Activated naive CD8-positive, alpha-beta T cell treated with anti-CD3 and anti-CD28 coated beads, Interleukin-2, amount 10 ng/mL, durations not matched to agents 7 days and 5 days (primary cell): Measurements from ENCODE around the gene PGR. TPM values are rescaled to one million over a fixed set of nuclear protein-coding genes. Genes with fewer than 3 reads are reported as not detected.

ENCODE experiments used
- ATAC-seq: fragments of 150-1000 bp; cut with Tn5 transposase; one replicate; pipeline ENCODE4 v1.10.0; 2021; ENCODE audit warnings: low read depth, moderate library complexity
- POLR2A ChIA-PET: fragments of 350-600 bp; sonication (Branson Sonifier 250); formaldehyde crosslinking; loops from one replicate; lab custom pipeline; 2021; ENCODE audit warnings: antibody characterized with exemption; lab: Charles Lee
- DNase-seq: peaks from one replicate; pipeline ENCODE4 v3.0.0; 2021
- H3K27ac Mint-ChIP-seq: one replicate; pipeline ENCODE4 v1.8.0; 2022; ENCODE audit warnings: mild to moderate bottlenecking, mixed read lengths
- H3K27me3 Mint-ChIP-seq: one replicate; pipeline ENCODE4 v1.8.0; 2022; ENCODE audit warnings: mild to moderate bottlenecking, moderate library complexity, mixed read lengths
- H3K36me3 Mint-ChIP-seq: one replicate; pipeline ENCODE4 v1.8.0; 2021; ENCODE audit warnings: mild to moderate bottlenecking, mixed read lengths
- H3K4me1 Mint-ChIP-seq: one replicate; pipeline ENCODE4 v1.8.0; 2021; ENCODE audit warnings: mixed read lengths
- H3K4me3 Mint-ChIP-seq: one replicate; pipeline ENCODE4 v1.8.0; 2022; ENCODE audit warnings: mild to moderate bottlenecking, moderate library complexity, mixed read lengths
- H3K9me3 Mint-ChIP-seq: one replicate; pipeline ENCODE4 v1.8.0; 2021; ENCODE audit warnings: mixed read lengths
- total RNA-seq, 2 experiments: library from RNA; stranded (reverse); gene quantifications; one replicate each; pipeline ENCODE4 v1.2.3, GENCODE V29; 2021

PGR gene
- total RNA-seq, 2 experiments from 2014 or later: not detected

DNA sequence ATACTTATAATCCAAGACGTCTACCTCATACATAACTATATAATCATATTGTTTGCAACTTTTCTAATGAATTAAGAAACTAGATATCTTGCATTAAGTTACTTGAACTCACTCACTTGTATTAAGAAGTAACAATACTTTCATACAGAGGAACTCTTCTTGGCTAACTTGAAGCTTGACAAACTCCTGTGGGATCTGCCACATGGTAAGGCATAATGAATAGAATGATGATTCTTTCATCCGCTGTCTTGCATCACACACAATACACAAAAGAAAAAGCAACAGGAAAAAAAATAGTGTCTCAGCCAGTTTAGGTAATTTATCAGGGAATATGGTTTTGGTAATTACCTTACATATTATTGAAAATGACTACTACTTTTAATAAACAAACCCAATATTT lies 79.8 kb downstream of the PGR start:
- Mint-ChIP-seq H3K27ac (no peak overlapping the region), H3K4me1 (no peaks in the 10 kb centered on the region), H3K27me3 (no peaks in the 10 kb centered on the region), H3K36me3 (no peaks in the 10 kb centered on the region), H3K4me3 (no peak overlapping the region), H3K9me3 (peaks cover 3% of the 10 kb centered on the region)
- POLR2A ChIA-PET: no interaction called here
- DNase-seq: no peak
- no peak for ATAC-seq

DNA sequence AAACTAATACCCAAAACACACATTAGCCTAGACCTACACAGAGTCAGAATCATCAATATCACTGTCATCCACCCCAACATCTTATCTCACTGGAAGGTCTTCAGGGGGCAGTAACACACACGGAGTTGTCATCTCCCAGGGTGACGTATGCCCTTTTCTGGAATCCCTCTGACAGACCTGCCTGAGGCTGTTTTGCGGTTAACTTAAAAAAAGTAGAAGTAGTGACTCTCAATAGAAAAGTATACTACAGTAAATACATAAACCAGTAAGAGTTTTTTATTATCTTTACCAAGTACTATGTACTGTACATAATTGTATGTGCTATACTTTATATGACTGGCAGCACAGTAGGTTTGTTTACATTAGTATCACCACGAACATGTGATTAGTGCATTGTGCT lies 80.5 kb downstream of the PGR start:
- H3K36me3 Mint-ChIP-seq: no peaks in the 10 kb centered on the region
- no peak for ATAC-seq

DNA sequence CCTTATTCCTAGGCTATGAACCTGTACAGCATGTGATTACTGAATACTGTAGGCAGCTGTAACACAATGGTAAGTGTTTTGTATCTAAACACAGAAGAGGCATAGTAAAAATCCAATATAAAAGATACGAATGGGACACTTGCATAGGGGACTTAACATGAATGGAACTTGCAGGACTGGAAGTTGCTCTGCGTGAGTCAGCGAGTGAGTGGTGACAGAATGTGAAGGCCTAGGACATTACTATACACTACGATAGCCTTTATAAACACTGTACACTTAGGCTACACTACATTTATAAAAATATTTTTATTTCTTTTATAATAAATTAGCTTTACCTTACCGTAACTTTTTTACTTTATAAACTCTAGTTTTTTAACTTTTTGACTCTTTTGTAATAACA lies 81.1 kb downstream of the PGR start:
- H3K27me3 Mint-ChIP-seq: no peaks in the 10 kb centered on the region
- POLR2A ChIA-PET: no interaction called here
- H3K36me3 Mint-ChIP-seq: no peaks in the 10 kb centered on the region
- no peaks in the 10 kb centered on the region for H3K4me1 Mint-ChIP-seq
- peaks cover 3% of the 10 kb centered on the region for H3K9me3 Mint-ChIP-seq
- ATAC-seq (no peak), DNase-seq (no peak)
- no peak overlapping the region for H3K27ac Mint-ChIP-seq
- no peak overlapping the region for H3K4me3 Mint-ChIP-seq

More for the DNA sequence above, 80.5 kb downstream of the PGR start:
- H3K27me3 Mint-ChIP-seq: no peaks in the 10 kb centered on the region
- no peaks in the 10 kb centered on the region for H3K4me1 Mint-ChIP-seq
- POLR2A ChIA-PET: no interaction called here
- peaks cover 3% of the 10 kb centered on the region for H3K9me3 Mint-ChIP-seq
- no peak overlapping the region for H3K4me3 Mint-ChIP-seq
- no peak for DNase-seq
- H3K27ac Mint-ChIP-seq: no peak overlapping the region

DNA sequence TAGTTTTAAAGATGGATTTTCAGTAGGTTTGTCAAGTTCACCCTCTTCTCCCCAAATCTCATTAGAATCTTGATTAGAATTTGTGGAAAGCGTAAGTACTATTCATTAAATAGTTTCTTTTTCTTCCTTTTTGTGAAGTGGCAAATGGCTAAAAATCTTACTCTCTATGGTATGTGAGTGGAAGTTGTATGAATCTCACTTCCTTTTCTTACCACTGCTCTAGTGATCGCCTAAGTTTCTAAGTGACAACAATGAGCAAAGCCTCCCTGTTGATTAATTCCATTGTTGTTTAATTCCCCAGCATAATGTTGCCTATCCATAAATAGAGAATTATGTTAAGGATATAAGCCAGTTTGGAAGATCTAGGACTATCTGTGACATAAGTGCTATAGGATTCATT lies 82.7 kb downstream of the PGR start:
- Mint-ChIP-seq H3K36me3 (no peaks in the 10 kb centered on the region), H3K4me3 (no peak overlapping the region), H3K9me3 (peaks cover 3% of the 10 kb centered on the region), H3K4me1 (no peaks in the 10 kb centered on the region), H3K27me3 (no peaks in the 10 kb centered on the region), H3K27ac (no peak overlapping the region)
- POLR2A ChIA-PET: no interaction called here
- DNase-seq (no peak), ATAC-seq (no peak)

DNA sequence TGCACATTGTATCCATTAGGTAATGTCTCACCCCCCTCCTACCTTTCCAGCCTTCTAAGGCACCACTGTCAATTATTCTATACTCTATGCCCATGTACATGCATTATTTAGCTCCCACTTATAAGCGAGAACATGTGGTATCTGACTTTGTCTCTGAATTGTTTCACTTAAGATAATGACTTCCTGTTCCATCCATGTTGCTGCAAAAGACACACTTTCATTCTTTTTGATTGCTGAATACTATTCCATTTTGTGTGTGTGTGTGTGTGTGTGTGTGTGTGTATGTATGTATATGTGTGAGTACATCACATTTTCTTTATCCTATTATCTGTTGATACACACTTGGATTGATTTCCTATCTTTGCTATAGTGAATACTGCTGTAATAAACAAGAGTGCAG lies 84.2 kb downstream of the PGR start:
- Mint-ChIP-seq H3K4me3 (no peak overlapping the region), H3K4me1 (no peaks in the 10 kb centered on the region), H3K27me3 (no peaks in the 10 kb centered on the region), H3K9me3 (peaks cover 3% of the 10 kb centered on the region), H3K36me3 (no peaks in the 10 kb centered on the region), H3K27ac (no peak overlapping the region)
- DNase-seq: no peak
- POLR2A ChIA-PET: no interaction called here
- ATAC-seq: no peak

DNA sequence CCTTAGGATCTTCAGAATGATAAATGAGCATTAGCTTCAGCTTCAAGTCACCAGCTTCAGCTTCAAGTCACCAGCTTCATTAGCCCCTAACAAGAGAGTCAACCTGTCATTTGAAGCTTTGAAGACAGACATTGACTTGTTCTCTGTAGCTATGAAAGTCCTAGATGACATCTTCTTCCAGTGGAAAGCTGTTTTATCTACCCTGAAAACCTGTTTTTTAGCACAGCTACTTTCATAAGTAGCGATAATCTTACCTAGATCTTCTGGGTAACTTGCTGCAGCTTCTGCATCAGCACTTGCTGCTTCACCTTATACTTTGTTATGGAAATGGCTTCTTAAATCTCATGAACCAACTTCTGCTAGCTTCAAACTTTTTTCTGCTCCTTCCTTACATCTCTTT lies 85.7 kb downstream of the PGR start:
- Mint-ChIP-seq H3K4me1 (no peaks in the 10 kb centered on the region), H3K4me3 (no peak overlapping the region), H3K9me3 (peaks cover 3% of the 10 kb centered on the region), H3K27ac (no peak overlapping the region), H3K36me3 (no peaks in the 10 kb centered on the region), H3K27me3 (no peaks in the 10 kb centered on the region)
- DNase-seq: no peak
- no peak for ATAC-seq
- POLR2A ChIA-PET: no interaction called here

DNA sequence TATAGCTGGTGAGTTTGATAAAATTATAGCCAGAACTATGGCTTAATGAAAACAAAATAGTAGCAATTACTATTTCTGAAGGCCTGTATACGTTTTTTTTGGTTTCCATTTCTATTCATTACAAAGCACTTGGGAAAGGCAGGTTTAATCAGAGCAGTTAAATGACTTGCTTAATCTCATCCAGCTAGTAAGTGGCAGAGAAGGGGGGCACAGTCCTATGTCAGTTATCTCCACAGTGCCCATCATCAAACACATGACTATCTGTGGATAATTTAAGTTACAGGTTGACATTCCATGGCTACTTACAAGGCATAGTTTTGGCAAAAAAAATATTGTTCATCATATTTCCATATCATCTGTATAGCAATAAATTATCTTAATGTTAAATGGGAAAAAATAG lies 93.7 kb downstream of the PGR start:
- Mint-ChIP-seq H3K27me3 (no peaks in the 10 kb centered on the region), H3K4me1 (no peaks in the 10 kb centered on the region), H3K36me3 (no peaks in the 10 kb centered on the region), H3K4me3 (no peak overlapping the region), H3K9me3 (no peaks in the 10 kb centered on the region), H3K27ac (no peak overlapping the region)
- ATAC-seq (no peak), DNase-seq (no peak)
- POLR2A ChIA-PET: no interaction called here

DNA sequence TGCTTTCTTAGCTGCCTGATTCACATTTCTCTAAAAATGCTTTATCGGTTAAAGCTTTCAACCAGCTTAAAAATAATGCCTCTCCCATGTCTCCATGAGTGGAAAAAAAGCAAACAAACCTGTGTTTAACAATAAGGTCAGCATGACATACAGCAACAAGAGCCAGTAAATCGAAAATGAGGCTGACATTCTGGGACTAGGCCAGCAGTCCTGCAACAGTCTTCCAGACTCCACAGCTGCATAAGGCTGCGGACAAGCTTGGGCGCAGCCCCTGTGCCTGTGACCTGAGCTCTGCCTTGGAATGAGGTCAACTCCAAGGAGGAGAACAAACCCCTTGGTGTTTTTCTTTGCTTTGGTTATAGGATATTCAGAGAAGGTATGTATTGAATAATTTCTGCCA lies 95.5 kb downstream of the PGR start:
- Mint-ChIP-seq H3K4me3 (no peak overlapping the region), H3K4me1 (no peaks in the 10 kb centered on the region), H3K27me3 (no peaks in the 10 kb centered on the region), H3K27ac (no peak overlapping the region), H3K9me3 (no peaks in the 10 kb centered on the region), H3K36me3 (no peaks in the 10 kb centered on the region)
- no peak for DNase-seq
- ATAC-seq: no peak
- POLR2A ChIA-PET: no interaction called here

DNA sequence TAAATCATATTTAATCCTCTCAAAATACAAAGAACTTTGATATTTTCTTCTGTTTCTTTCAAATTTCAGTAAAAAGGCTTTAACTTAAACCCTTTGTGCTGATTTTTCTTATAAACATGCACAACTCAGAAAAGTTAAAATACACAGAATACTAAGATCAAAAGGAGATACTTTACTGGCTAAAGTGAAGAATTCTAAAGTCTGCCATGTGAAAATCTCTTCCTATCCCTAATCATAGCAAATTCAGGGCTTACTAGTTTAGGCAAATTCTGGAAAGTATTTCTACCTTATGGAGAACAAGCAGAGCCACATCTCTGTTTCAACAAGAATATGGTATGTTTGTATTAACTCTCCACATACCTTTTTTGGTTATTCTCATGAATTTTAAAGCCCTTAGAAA lies 96.6 kb downstream of the PGR start:
- Mint-ChIP-seq H3K27ac (no peak overlapping the region), H3K4me3 (no peak overlapping the region), H3K36me3 (no peaks in the 10 kb centered on the region), H3K4me1 (no peaks in the 10 kb centered on the region), H3K27me3 (no peaks in the 10 kb centered on the region), H3K9me3 (no peaks in the 10 kb centered on the region)
- ATAC-seq (no peak), DNase-seq (no peak)
- POLR2A ChIA-PET: no interaction called here

DNA sequence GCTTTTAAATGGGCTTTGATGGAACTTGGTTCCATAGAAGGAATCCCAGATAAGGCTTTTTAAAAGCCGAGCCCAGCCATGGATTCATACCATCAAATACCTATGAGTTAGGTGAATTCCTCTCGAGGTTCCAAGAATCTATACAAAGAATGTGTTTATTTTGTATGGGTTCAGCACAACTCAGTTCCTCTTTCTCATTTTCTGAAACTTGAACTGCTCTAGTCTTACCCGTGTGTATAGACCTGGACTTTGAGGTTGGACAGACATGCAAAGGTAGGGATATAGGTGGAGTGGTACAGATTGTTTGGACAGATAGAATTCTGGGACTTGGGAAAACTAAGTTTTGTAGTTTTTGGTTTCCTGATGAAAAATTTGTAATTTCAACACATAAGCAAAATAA lies 97.9 kb downstream of the PGR start:
- Mint-ChIP-seq H3K27me3 (no peaks in the 10 kb centered on the region), H3K9me3 (no peaks in the 10 kb centered on the region), H3K4me1 (no peaks in the 10 kb centered on the region), H3K27ac (no peak overlapping the region), H3K36me3 (no peaks in the 10 kb centered on the region), H3K4me3 (no peak overlapping the region)
- POLR2A ChIA-PET: no interaction called here
- no peak for DNase-seq
- no peak for ATAC-seq

DNA sequence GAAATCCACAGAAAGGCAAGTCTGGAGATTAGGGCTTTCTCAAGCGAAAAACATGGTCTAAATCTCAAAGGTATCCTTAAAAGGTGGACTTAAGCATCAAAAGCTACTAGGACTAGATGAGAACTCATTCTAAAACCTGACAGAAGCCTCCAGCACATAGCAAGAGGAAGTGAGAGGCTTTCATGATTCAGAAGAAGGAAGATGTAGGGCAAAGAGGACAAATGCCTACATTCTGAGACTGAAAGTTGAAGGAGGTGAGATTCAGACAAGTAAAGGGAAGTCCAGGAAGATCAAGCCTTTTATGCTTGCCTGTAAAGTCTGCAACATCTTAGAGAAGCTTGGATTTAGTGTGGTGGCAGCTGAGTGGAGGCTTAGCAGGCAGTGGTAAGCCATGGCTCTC lies 98.9 kb downstream of the PGR start:
- no peaks in the 10 kb centered on the region for H3K36me3 Mint-ChIP-seq
- no peaks in the 10 kb centered on the region for H3K4me1 Mint-ChIP-seq
- POLR2A ChIA-PET: no interaction called here
- no peaks in the 10 kb centered on the region for H3K27me3 Mint-ChIP-seq
- no peak overlapping the region for H3K4me3 Mint-ChIP-seq
- no peak overlapping the region for H3K27ac Mint-ChIP-seq
- H3K9me3 Mint-ChIP-seq: no peaks in the 10 kb centered on the region
- DNase-seq (no peak), ATAC-seq (no peak)

DNA sequence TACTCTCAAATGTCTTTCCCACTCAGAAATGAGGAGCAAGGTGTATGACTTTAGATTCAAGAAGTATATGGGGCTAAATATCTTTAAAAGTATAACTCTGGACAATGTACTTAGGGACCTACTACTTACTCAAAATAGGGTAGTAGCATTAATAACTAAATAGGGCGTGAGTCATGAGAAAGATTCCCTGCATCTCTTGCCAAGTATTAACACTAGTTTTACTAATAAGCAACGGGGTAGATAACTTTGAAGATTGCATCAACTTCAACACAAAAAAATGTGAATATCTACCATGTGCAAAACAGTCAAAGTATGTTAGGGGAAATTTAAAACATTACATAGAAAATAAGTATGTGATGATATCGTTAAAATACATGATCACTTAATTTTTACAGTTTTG lies 99.6 kb downstream of the PGR start:
- Mint-ChIP-seq H3K36me3 (no peaks in the 10 kb centered on the region), H3K9me3 (no peaks in the 10 kb centered on the region), H3K27me3 (no peaks in the 10 kb centered on the region), H3K4me1 (no peaks in the 10 kb centered on the region), H3K4me3 (no peak overlapping the region), H3K27ac (no peak overlapping the region)
- no peak for ATAC-seq
- DNase-seq: no peak
- POLR2A ChIA-PET: no interaction called here

DNA sequence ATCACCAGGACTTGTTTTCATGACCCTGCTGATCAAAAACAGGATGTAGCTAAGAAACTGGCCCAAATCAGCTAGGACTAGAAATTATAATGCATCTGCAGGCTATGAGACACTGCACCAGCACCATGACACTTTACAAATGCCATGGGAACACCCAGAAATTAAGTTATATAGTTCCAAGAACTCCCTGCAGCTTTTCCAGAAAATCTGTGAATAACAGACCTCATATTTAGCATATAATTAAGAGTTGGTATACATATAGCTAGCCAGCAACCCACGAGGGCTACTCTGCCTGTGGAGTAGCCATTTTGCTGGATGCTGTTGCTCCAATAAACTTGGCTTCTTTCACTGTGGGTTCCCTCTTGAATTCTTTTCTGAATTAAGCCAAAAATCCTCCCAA lies 101.0 kb downstream of the PGR start:
- Mint-ChIP-seq H3K4me1 (no peaks in the 10 kb centered on the region), H3K4me3 (no peak overlapping the region), H3K36me3 (no peaks in the 10 kb centered on the region), H3K9me3 (no peaks in the 10 kb centered on the region), H3K27ac (no peak overlapping the region), H3K27me3 (no peaks in the 10 kb centered on the region)
- ATAC-seq (no peak), DNase-seq (no peak)
- POLR2A ChIA-PET: no interaction called here

DNA sequence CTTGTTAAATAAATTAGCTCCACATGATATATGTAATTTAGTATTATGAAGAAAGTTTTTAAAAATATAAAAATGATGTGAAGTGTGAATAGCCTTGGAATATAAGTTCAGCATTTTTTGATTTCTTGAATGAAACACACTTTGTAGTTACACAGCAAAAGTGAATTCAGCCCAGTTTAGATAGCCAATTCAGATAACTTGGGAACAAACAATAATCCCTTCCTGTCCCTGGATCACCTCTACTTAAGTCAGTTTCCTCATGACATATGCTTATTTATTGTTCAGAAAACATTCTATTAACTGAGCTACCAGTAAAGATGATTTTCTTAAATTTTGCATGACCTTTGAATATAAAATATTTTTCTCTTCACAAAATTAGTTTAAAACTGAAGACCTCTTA lies 107.4 kb downstream of the PGR start:
- Mint-ChIP-seq H3K27me3 (no peaks in the 10 kb centered on the region), H3K27ac (no peak overlapping the region), H3K4me3 (no peak overlapping the region), H3K9me3 (no peaks in the 10 kb centered on the region), H3K4me1 (no peaks in the 10 kb centered on the region), H3K36me3 (no peaks in the 10 kb centered on the region)
- POLR2A ChIA-PET: no interaction called here
- DNase-seq: no peak
- ATAC-seq: no peak

DNA sequence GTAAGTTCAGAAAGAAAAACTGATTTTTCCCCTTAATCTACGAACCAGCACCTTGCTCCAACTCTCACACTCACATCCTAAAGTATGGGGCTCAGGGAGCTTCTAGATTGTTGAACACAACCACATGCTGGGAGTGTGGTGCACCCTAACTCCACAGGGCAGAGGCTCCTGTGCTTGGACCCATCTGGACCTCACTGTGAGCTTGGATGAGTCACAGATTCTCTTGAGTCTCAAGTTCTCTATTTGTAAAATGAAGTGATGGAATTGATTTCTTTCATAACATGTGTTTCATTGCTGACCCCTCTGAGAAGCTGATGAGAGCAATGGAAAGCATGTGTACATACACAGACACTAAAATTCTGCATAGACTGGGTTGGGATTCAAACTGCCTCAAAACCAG lies 109.7 kb downstream of the PGR start:
- no peaks in the 10 kb centered on the region for H3K4me1 Mint-ChIP-seq
- DNase-seq (no peak), ATAC-seq (no peak)
- H3K36me3 Mint-ChIP-seq: no peaks in the 10 kb centered on the region
- H3K9me3 Mint-ChIP-seq: no peaks in the 10 kb centered on the region
- POLR2A ChIA-PET: no interaction called here
- H3K27ac Mint-ChIP-seq: no peak overlapping the region
- H3K27me3 Mint-ChIP-seq: no peaks in the 10 kb centered on the region
- no peak overlapping the region for H3K4me3 Mint-ChIP-seq
